ENCODE data around the gene ACSL3.

DNA sequence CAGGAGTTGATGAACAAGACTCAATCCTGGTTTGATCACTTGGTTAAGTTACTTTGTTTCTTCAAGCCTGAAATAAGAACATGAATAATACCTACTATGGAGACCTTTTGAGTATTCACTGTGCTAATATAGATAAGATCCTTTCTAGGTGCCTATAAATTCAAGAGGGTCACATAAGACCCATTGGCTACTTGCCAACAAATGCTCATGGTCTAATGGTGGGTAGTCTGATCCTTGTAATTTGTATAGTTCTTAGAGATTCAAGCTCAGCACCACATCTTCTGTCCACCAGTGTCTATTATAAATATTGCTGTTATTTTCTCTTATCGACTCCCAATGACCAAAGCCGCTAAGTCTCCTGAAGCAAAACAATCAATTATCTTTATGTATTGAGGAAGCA is 27.4 kb upstream of the ACSL3 start:
- TF ChIP-seq, protein P1, sequence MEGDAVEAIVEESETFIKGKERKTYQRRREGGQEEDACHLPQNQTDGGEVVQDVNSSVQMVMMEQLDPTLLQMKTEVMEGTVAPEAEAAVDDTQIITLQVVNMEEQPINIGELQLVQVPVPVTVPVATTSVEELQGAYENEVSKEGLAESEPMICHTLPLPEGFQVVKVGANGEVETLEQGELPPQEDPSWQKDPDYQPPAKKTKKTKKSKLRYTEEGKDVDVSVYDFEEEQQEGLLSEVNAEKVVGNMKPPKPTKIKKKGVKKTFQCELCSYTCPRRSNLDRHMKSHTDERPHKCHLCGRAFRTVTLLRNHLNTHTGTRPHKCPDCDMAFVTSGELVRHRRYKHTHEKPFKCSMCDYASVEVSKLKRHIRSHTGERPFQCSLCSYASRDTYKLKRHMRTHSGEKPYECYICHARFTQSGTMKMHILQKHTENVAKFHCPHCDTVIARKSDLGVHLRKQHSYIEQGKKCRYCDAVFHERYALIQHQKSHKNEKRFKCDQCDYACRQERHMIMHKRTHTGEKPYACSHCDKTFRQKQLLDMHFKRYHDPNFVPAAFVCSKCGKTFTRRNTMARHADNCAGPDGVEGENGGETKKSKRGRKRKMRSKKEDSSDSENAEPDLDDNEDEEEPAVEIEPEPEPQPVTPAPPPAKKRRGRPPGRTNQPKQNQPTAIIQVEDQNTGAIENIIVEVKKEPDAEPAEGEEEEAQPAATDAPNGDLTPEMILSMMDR (IDR thresholded peaks at IDR 0.05 in 4 of 5, conservative IDR thresholded peaks at IDR 0.05 in 1 of 5) = no peak
- TF ChIP-seq POLR2A (IDR thresholded peaks at IDR 0.05) = no peak
